SJCRH30 (cell line): ENCODE measurements around the gene TECTB. TPM values are rescaled to one million over a fixed set of nuclear protein-coding genes. Genes with fewer than 3 reads are reported as not detected.

Experiments used
- DNase-seq, 2 experiments: peaks; one replicate each; pipeline ENCODE4 v3.0.0-alpha.2; 2015 to 2020
- H3K27ac ChIP-seq: fragments of 250-450 bp; sonication (Bioruptor Pico); 2 replicates; pipeline ENCODE4 v1.5.1; 2020; ENCODE audit warnings: mild to moderate bottlenecking, moderate library complexity
- H3K27me3 ChIP-seq: fragments of 250-450 bp; sonication (Bioruptor Pico); 2 replicates; pipeline ENCODE4 v1.5.1; 2020; ENCODE audit warnings: mild to moderate bottlenecking, moderate library complexity
- H3K36me3 ChIP-seq: fragments of 250-450 bp; sonication (Bioruptor Pico); 2 replicates; pipeline ENCODE4 v1.5.1; 2020; ENCODE audit warnings: mild to moderate bottlenecking, moderate library complexity
- H3K4me1 ChIP-seq: fragments of 250-450 bp; sonication (Bioruptor Pico); 2 replicates; pipeline ENCODE4 v1.5.1; 2020; ENCODE audit warnings: mild to moderate bottlenecking, moderate library complexity
- H3K4me3 ChIP-seq: fragments of 250-450 bp; sonication (Bioruptor Pico); 2 replicates; pipeline ENCODE4 v1.5.1; 2020; ENCODE audit warnings: mild to moderate bottlenecking, moderate library complexity
- H3K9me3 ChIP-seq: fragments of 250-450 bp; sonication (Bioruptor Pico); replicated peaks from 2 replicates; pipeline ENCODE4 v1.5.1; 2020; ENCODE audit warnings: mild to moderate bottlenecking, moderate library complexity
- total RNA-seq: library from RNA; depleted of rRNA; stranded (reverse); fragments of >200 nt; shearing (Covaris generic); gene quantifications from 2 replicates; pipeline ENCODE4 v1.2.3, GENCODE V29; 2014

Gene TECTB
- total RNA-seq, 1 experiment from 2014 or later, result not detected

- H3K4me1 ChIP-seq, result no peaks in the 10 kb centered on the region
- no peaks in the 10 kb centered on the region for H3K27me3 ChIP-seq
- H3K36me3 ChIP-seq, result no peaks in the 10 kb centered on the region
- no peaks in the 10 kb centered on the region for H3K9me3 ChIP-seq
- no peak overlapping the region for H3K27ac ChIP-seq
- H3K4me3 ChIP-seq, result no peak overlapping the region
- DNase-seq, result no peak
These were observed 53.5 kb downstream of the TECTB start for GRCh38 chr10:112336556-112337201.

GRCh38 chr10:112338957-112339356 is 55.8 kb downstream of the TECTB start:
- DNase-seq, result no peak
- Histone ChIP-seq H3K9me3 (no peaks in the 10 kb centered on the region), H3K27me3 (no peaks in the 10 kb centered on the region), H3K36me3 (no peaks in the 10 kb centered on the region), H3K27ac (no peak overlapping the region), H3K4me3 (no peak overlapping the region), H3K4me1 (no peaks in the 10 kb centered on the region; the same call in 1 of the 2 replicates)

- H3K4me1 ChIP-seq, result no peaks in the 10 kb centered on the region; the same call in 1 of the 2 replicates
- H3K4me3 ChIP-seq, result no peak overlapping the region
- H3K27ac ChIP-seq, result no peak overlapping the region
- H3K9me3 ChIP-seq, result no peaks in the 10 kb centered on the region
- H3K27me3 ChIP-seq, result no peaks in the 10 kb centered on the region
- H3K36me3 ChIP-seq, result no peaks in the 10 kb centered on the region
- no peak for DNase-seq
These were observed 57.4 kb downstream of the TECTB start for GRCh38 chr10:112340601-112341000.

GRCh38 chr10:112343056-112343806 is 60.0 kb downstream of the TECTB start:
- Histone ChIP-seq H3K27me3 (no peaks in the 10 kb centered on the region), H3K27ac (no peak overlapping the region), H3K36me3 (no peaks in the 10 kb centered on the region), H3K4me1 (no peaks in the 10 kb centered on the region; the same call in 1 of the 2 replicates), H3K4me3 (no peak overlapping the region), H3K9me3 (no peaks in the 10 kb centered on the region)
- peak; percentile 29 to 41 for DNase-seq

- no peaks in the 10 kb centered on the region for H3K9me3 ChIP-seq
- H3K4me3 ChIP-seq, result no peak overlapping the region
- no peak overlapping the region for H3K27ac ChIP-seq
- no peaks in the 10 kb centered on the region for H3K36me3 ChIP-seq
- H3K4me1 ChIP-seq, result no peaks in the 10 kb centered on the region; the same call in 1 of the 2 replicates
- no peak for DNase-seq
- H3K27me3 ChIP-seq, result no peaks in the 10 kb centered on the region
These were observed 61.1 kb downstream of the TECTB start for GRCh38 chr10:112344261-112344660.

- no peaks in the 10 kb centered on the region for H3K9me3 ChIP-seq
- no peaks in the 10 kb centered on the region; the same call in 1 of the 2 replicates for H3K4me1 ChIP-seq
- DNase-seq, result no peak
- no peaks in the 10 kb centered on the region for H3K36me3 ChIP-seq
- no peak overlapping the region for H3K27ac ChIP-seq
- no peak overlapping the region for H3K4me3 ChIP-seq
- no peaks in the 10 kb centered on the region for H3K27me3 ChIP-seq
These were observed 62.0 kb downstream of the TECTB start for GRCh38 chr10:112345202-112345601.

GRCh38 chr10:112345743-112346142 is 62.5 kb downstream of the TECTB start:
- no peak overlapping the region for H3K27ac ChIP-seq
- no peaks in the 10 kb centered on the region for H3K9me3 ChIP-seq
- no peaks in the 10 kb centered on the region; the same call in 1 of the 2 replicates for H3K4me1 ChIP-seq
- no peak for DNase-seq
- no peak overlapping the region for H3K4me3 ChIP-seq
- H3K36me3 ChIP-seq, result no peaks in the 10 kb centered on the region
- H3K27me3 ChIP-seq, result no peaks in the 10 kb centered on the region

- Histone ChIP-seq H3K27me3 (no peaks in the 10 kb centered on the region), H3K27ac (no peak overlapping the region), H3K9me3 (no peaks in the 10 kb centered on the region), H3K4me1 (no peaks in the 10 kb centered on the region; the same call in 1 of the 2 replicates), H3K36me3 (no peaks in the 10 kb centered on the region), H3K4me3 (no peak overlapping the region)
- no peak for DNase-seq
These were observed 63.6 kb downstream of the TECTB start for GRCh38 chr10:112346774-112347173.

GRCh38 chr10:112347709-112348671 is 64.8 kb downstream of the TECTB start:
- no peak for DNase-seq
- H3K4me1 ChIP-seq, result no peaks in the 10 kb centered on the region; the same call in 1 of the 2 replicates
- no peak overlapping the region for H3K4me3 ChIP-seq
- no peaks in the 10 kb centered on the region for H3K36me3 ChIP-seq
- H3K27ac ChIP-seq, result no peak overlapping the region
- no peaks in the 10 kb centered on the region for H3K27me3 ChIP-seq
- H3K9me3 ChIP-seq, result no peaks in the 10 kb centered on the region

GRCh38 chr10:112348759-112349158 is 65.6 kb downstream of the TECTB start:
- Histone ChIP-seq H3K36me3 (no peaks in the 10 kb centered on the region), H3K4me3 (no peak overlapping the region), H3K27me3 (no peaks in the 10 kb centered on the region), H3K9me3 (no peaks in the 10 kb centered on the region), H3K4me1 (no peaks in the 10 kb centered on the region), H3K27ac (no peak overlapping the region)
- DNase-seq, result no peak

- no peak for DNase-seq
- Histone ChIP-seq H3K27me3 (no peaks in the 10 kb centered on the region), H3K9me3 (no peaks in the 10 kb centered on the region), H3K36me3 (no peaks in the 10 kb centered on the region), H3K27ac (no peak overlapping the region), H3K4me1 (no peaks in the 10 kb centered on the region), H3K4me3 (no peak overlapping the region)
These were observed 66.4 kb downstream of the TECTB start for GRCh38 chr10:112349521-112350085.

- Histone ChIP-seq H3K27me3 (no peaks in the 10 kb centered on the region), H3K36me3 (no peaks in the 10 kb centered on the region), H3K4me3 (no peak overlapping the region), H3K4me1 (no peaks in the 10 kb centered on the region), H3K27ac (no peak overlapping the region), H3K9me3 (no peaks in the 10 kb centered on the region)
- DNase-seq, result no peak
These were observed 67.9 kb downstream of the TECTB start for GRCh38 chr10:112351146-112351545.

GRCh38 chr10:112352044-112352443 is 68.8 kb downstream of the TECTB start:
- Histone ChIP-seq H3K36me3 (no peaks in the 10 kb centered on the region), H3K27ac (no peak overlapping the region)
- no peak for DNase-seq

GRCh38 chr10:112353046-112353445 is 69.8 kb downstream of the TECTB start:
- no peaks in the 10 kb centered on the region for H3K36me3 ChIP-seq
- no peaks in the 10 kb centered on the region for H3K27me3 ChIP-seq
- no peaks in the 10 kb centered on the region for H3K4me1 ChIP-seq
- DNase-seq, result no peak
- H3K9me3 ChIP-seq, result no peaks in the 10 kb centered on the region
- H3K4me3 ChIP-seq, result no peak overlapping the region
- no peak overlapping the region for H3K27ac ChIP-seq

More at GRCh38 chr10:112352044-112352443, 68.8 kb downstream of the TECTB start:
- Histone ChIP-seq H3K27me3 (no peaks in the 10 kb centered on the region), H3K4me3 (no peak overlapping the region), H3K9me3 (no peaks in the 10 kb centered on the region), H3K4me1 (no peaks in the 10 kb centered on the region)
